ENCODE results near the gene FBXO38. TPM values are rescaled to one million over a fixed set of nuclear protein-coding genes. Genes with fewer than 3 reads are reported as not detected.
"Not testable (repeated sequence)": the region's sequence is repeated elsewhere in the genome, so short reads cannot be mapped to it uniquely, and the experiment has no call there.

FBXO38 gene
- total RNA-seq, 1 experiment from 2014 or later: 35.8 TPM

- POLR2A ChIA-PET: no interaction called here
- no peaks in the 10 kb centered on the region; the same call in 1 of the 2 replicates for H3K27me3 Mint-ChIP-seq (ENCODE audit: low read depth)
- no peak for ATAC-seq
- H3K27ac Mint-ChIP-seq: no peak overlapping the region
- H3K9me3 Mint-ChIP-seq: no peaks in the 10 kb centered on the region
- no peak for DNase-seq (ENCODE audit: low spot score)
- CTCF ChIA-PET: interaction anchor here (0.8 kb wide), 1 partner anchor 263 kb away, joined by 3 read pairs; no protein-coding TSS in a partner anchor
- H3K4me3 Mint-ChIP-seq: no peak overlapping the region
- no peaks in the 10 kb centered on the region for H3K4me1 Mint-ChIP-seq
- H3K36me3 Mint-ChIP-seq: no peaks in the 10 kb centered on the region
- TF ChIP-seq STAT6 (CRISPR knock-in tag; conservative IDR thresholded peaks at IDR 0.05; ENCODE audit: low read depth): no peak
- TF ChIP-seq NR2C2 (CRISPR knock-in tag; IDR thresholded peaks at IDR 0.05): no peak
- no peak for TF ChIP-seq ZSCAN18 (CRISPR knock-in tag; IDR thresholded peaks at IDR 0.05)
Measured at GRCh38 chr5:148467958-148468357, 84.2 kb downstream of the FBXO38 start.

GRCh38 chr5:148468746-148469145, 85.0 kb downstream of the FBXO38 start:
- H3K9me3 Mint-ChIP-seq; H3K4me3 Mint-ChIP-seq; POLR2A ChIA-PET; H3K4me1 Mint-ChIP-seq; ATAC-seq; H3K27ac Mint-ChIP-seq; H3K36me3 Mint-ChIP-seq; H3K27me3 Mint-ChIP-seq (ENCODE audit: low read depth); DNase-seq (ENCODE audit: low spot score): not testable (repeated sequence)
- CTCF ChIA-PET: interaction anchor here (1.4 to 1.7 kb wide), 2 partner anchors 10 to 262 kb away, joined by 3 to 9 read pairs; no protein-coding TSS in a partner anchor

GRCh38 chr5:148469501-148469935, 85.8 kb downstream of the FBXO38 start:
- H3K9me3 Mint-ChIP-seq: no peaks in the 10 kb centered on the region
- no peaks in the 10 kb centered on the region; the same call in 1 of the 2 replicates for H3K27me3 Mint-ChIP-seq (ENCODE audit: low read depth)
- no peaks in the 10 kb centered on the region for H3K4me1 Mint-ChIP-seq
- DNase-seq (ENCODE audit: low spot score) (no peak), ATAC-seq (no peak)
- CTCF ChIA-PET: interaction anchor here (1.0 to 1.7 kb wide), 4 partner anchors 11 to 261 kb away, joined by 3 to 9 read pairs (median 3); no protein-coding TSS in a partner anchor
- H3K36me3 Mint-ChIP-seq: no peaks in the 10 kb centered on the region
- POLR2A ChIA-PET: no interaction called here
- H3K27ac Mint-ChIP-seq: no peak overlapping the region
- no peak overlapping the region for H3K4me3 Mint-ChIP-seq
- TF ChIP-seq JAZF1 (CRISPR knock-in tag; IDR thresholded peaks at IDR 0.05) (no peak), ETV6 (CRISPR knock-in tag; IDR thresholded peaks at IDR 0.05) (no peak), ZNF512 (CRISPR knock-in tag; IDR thresholded peaks at IDR 0.05; ENCODE audit: borderline replicate concordance) (no peak), SP1 (CRISPR knock-in tag; conservative IDR thresholded peaks at IDR 0.05) (no peak), ZNF281 (CRISPR knock-in tag; IDR thresholded peaks at IDR 0.05) (no peak), NR3C1 (CRISPR knock-in tag; conservative IDR thresholded peaks at IDR 0.05; ENCODE audit: low read depth) (no peak), E2F1 (CRISPR knock-in tag; IDR thresholded peaks at IDR 0.05) (no peak), CDX4 (CRISPR knock-in tag; IDR thresholded peaks at IDR 0.05; ENCODE audit: borderline replicate concordance) (no peak), ZNF138 (CRISPR knock-in tag; conservative IDR thresholded peaks at IDR 0.05) (no peak), PRDM15 (CRISPR knock-in tag; IDR thresholded peaks at IDR 0.05) (no peak), HMGXB4 (CRISPR knock-in tag; IDR thresholded peaks at IDR 0.05) (no peak), CREB1 (CRISPR knock-in tag; IDR thresholded peaks at IDR 0.05) (no peak)
